AG04450 (cell line): Measurements from ENCODE around the gene SLIT3. TPM values are rescaled to one million over a fixed set of nuclear protein-coding genes. Genes with fewer than 3 reads are reported as not detected.

Experiments
- CTCF ChIA-PET: fragments of 300-600, 350-600 bp; formaldehyde crosslinking; extraction: SDS; loops from one replicate; lab custom pipeline; 2022; ENCODE audit warnings: antibody characterized with exemption, inconsistent platforms; lab: Charles Lee
- POLR2A ChIA-PET: fragments of 350-600 bp; formaldehyde crosslinking; extraction: SDS; loops from one replicate; lab custom pipeline; 2021; ENCODE audit warnings: antibody characterized with exemption, inconsistent platforms; lab: Yijun Ruan, JAX
- DNase-seq: peaks from one replicate; pipeline ENCODE4 v3.0.0-alpha.2; 2011; ENCODE audit warnings: low read depth, low spot score
- H3K27ac ChIP-seq: one replicate; pipeline ENCODE4 v1.5.1; 2012; ENCODE audit warnings: low read depth, low read length, control low read depth
- H3K27me3 ChIP-seq: one replicate; pipeline ENCODE4 v1.6.0; 2012; ENCODE audit warnings: low read length; ENCODE audit not compliant: control insufficient read depth, insufficient read depth
- H3K4me3 ChIP-seq: 2 replicates; pipeline ENCODE4 v1.5.1; 2011; ENCODE audit warnings: mild to moderate bottlenecking, low read depth, low read length, control low read depth
- H3K9me3 ChIP-seq: 2 replicates; pipeline ENCODE4 v1.5.1; 2012; ENCODE audit warnings: low read length; ENCODE audit not compliant: control insufficient read depth, insufficient read depth
- CTCF ChIP-seq: IDR thresholded peaks from 2 replicates; pipeline ENCODE4 v1.5.1; 2011; ENCODE audit warnings: low read depth, low read length, control low read depth, inconsistent platforms
- polyA plus RNA-seq: library from polyadenylated mRNA; depleted of rRNA; stranded (reverse); fragments of >200 nt; gene quantifications from 2 replicates; pipeline ENCODE4 v1.2.3, GENCODE V29; 2011

The SLIT3 gene
- polyA plus RNA-seq, 1 experiment, result 0.26 TPM

GRCh38 chr5:169176709-169177694 lies 123.9 kb downstream of the SLIT3 start:
- POLR2A ChIA-PET, result no interaction called here

GRCh38 chr5:169175733-169176132 lies 125.2 kb downstream of the SLIT3 start:
- Histone ChIP-seq H3K27ac (no peak overlapping the region), H3K4me3 (no peak overlapping the region), H3K27me3 (no peaks in the 10 kb centered on the region), H3K9me3 (no peaks in the 10 kb centered on the region)
- CTCF ChIA-PET, result no interaction called here
- no peak for DNase-seq
- POLR2A ChIA-PET, result no interaction called here
- TF ChIP-seq CTCF, result no peak

More at GRCh38 chr5:169176709-169177694, 123.9 kb downstream of the SLIT3 start:
- CTCF ChIA-PET, result no interaction called here
- no peak for TF ChIP-seq CTCF
- no peak overlapping the region for H3K4me3 ChIP-seq
- no peak for DNase-seq
- H3K27ac ChIP-seq, result no peak overlapping the region
- no peaks in the 10 kb centered on the region for H3K27me3 ChIP-seq
- H3K9me3 ChIP-seq, result no peaks in the 10 kb centered on the region

- TF ChIP-seq CTCF, result no peak
- no peak for DNase-seq
- no peaks in the 10 kb centered on the region for H3K9me3 ChIP-seq
- CTCF ChIA-PET, result no interaction called here
- no peak overlapping the region for H3K4me3 ChIP-seq
- no peak overlapping the region for H3K27ac ChIP-seq
- POLR2A ChIA-PET, result no interaction called here
- H3K27me3 ChIP-seq, result no peaks in the 10 kb centered on the region
These were observed 126.0 kb downstream of the SLIT3 start for GRCh38 chr5:169174923-169175322.

- no peaks in the 10 kb centered on the region for H3K9me3 ChIP-seq
- no peak for DNase-seq
- H3K27me3 ChIP-seq, result no peaks in the 10 kb centered on the region
- ChIA-PET POLR2A (no interaction called here), CTCF (no interaction called here)
- no peak overlapping the region for H3K27ac ChIP-seq
- no peak for TF ChIP-seq CTCF
- H3K4me3 ChIP-seq, result no peak overlapping the region
These were observed 127.6 kb downstream of the SLIT3 start for GRCh38 chr5:169173372-169173771.

GRCh38 chr5:169171515-169171914 lies 129.4 kb downstream of the SLIT3 start:
- ChIA-PET POLR2A (no interaction called here), CTCF (no interaction called here)
- Histone ChIP-seq H3K27ac (no peak overlapping the region), H3K4me3 (no peak overlapping the region), H3K9me3 (no peaks in the 10 kb centered on the region), H3K27me3 (no peaks in the 10 kb centered on the region)
- TF ChIP-seq CTCF, result no peak
- DNase-seq, result no peak
